GM20431 (cell line): ENCODE data around the gene LMCD1.

Source experiments
- in situ Hi-C: fragments of 300-500 bp; cut with MseI, MboI; formaldehyde crosslinking; loops from one replicate; pipeline ENCODE4 v1.15.0; 2020; ENCODE audit warnings: low sequenced_read_pairs; ENCODE audit not compliant: unreplicated experiment

LMCD1 gene

DNA sequence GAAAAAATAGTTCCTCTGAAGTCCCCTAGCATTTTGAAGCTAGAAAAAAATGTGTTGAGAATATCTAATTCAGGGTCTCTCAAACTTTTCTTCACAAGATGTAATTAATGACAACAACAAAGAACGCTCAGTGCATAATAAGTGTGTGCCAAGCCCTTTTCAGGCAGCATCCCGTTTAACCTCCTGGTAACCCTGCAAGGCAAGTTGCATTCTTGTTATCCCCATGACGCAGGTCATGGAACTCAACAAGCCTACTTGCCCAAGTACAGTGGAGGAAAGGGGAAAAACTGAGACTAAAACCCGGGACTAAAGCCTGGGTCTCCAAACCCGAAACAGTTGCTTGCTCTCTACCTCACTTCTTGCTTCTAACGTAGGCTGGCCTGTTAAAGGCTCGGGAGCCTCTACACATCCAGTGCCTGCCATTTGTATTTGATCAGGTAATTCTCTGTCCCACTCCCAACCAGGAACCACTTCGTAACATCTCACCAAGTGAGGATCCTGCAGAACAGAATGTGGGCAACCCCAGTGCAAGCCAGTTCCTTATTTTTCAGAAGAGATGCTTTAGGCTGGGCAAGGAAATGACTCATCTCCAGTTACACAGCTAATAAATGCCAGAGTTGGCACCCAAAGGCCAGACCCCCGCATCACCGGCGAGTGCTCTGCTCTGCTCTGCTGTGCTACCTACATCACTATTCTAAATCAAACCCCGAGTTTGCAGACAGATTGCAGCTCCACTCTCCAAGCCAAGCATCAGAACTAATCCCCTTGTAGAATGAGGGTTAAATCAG lies 28.3 kb downstream of the LMCD1 start:
- in situ Hi-C loops: no loop called here

DNA sequence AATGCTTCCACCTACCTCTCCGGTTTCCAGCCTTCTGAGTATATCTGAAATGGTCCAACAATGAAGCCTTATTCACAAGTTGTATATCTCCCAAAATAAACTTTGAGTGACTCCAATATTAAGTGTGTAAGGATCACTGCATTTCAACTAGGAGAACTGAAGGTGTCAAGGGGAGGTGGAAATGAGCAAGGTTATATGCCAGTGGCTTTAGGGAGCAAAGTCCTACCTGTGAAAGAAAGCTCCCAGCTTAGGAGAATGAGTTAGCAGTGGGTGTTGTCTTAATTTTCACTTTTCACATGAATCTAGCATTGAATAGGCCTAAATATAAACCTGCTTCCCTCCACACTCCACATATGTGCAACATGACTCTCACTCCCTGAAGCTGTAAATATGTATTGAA lies 29.0 kb downstream of the LMCD1 start:
- in situ Hi-C loops: no loop called here

DNA sequence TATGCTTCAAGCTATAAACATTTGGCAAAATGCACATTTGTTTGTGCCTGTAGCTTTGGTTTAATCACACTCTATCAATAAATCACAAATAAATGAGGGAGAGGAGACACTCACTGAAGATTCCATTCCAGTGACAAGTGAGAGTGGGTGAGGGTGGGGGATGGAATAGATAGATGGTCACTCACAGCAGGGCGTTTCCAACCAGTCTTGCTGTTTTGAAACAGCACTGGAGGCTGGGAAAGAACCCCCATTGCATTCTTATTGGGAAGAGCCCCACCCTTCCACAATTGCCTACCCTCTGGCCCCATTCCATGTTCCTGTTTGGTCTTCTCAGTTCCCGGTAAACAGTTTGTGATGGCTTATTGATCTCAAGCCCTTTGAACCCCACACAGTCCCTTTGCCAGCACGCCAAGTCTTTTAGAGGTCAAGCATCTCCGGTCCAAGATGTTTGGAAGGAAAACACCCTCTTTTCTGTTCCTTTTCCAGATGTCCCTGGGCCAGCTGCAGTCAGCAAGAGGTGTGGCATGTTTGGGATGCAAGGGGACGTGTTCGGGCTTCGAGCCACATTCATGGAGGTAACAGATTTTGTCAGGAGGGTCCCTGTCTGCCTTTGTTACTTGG lies 30.7 kb downstream of the LMCD1 start:
- in situ Hi-C loops: no loop called here

DNA sequence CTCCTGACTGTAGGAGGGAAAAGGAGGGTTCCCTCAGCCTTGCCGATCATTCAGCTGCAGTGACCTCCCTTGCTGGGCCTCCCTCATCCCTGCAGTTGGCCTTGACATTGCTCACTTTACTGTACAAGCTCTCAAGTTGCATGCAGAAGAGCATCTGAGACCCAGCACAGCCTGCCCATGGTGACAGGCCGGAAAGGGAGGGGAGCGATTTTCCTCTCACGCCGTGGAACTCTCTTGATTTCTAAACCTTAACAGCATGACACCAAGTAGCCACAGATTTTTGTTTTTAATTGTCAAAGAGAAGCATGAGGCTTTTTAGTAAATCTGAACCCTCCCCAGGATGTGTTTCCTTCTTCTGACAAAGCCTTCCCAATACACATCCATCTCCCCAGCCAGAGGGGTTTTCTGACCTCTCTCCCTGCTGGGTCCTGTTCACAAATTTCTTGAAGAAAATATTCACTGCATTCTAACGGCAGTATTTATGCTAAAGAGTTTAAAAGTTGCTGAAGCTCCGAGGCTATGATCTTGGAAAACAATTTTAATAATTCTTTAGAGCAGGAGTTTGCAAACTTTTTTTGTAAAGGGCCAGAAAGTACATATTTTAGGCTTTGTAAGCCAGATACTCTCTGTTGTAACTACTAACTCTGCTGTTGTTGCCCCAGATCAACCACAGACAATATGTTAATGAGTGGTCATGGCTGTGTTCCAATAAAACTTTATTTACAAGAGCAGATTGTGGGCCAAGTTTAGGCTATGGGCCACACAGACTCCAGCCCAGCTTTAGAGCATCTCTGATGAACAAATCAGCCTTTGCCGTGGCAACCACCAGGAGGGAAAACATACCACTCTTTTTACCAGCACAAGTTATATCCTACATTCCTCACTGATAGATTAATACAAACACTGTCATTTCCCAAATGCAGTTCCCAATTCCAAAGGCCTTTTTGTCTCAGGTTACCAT lies 34.8 kb downstream of the LMCD1 start:
- in situ Hi-C loops: no loop called here

DNA sequence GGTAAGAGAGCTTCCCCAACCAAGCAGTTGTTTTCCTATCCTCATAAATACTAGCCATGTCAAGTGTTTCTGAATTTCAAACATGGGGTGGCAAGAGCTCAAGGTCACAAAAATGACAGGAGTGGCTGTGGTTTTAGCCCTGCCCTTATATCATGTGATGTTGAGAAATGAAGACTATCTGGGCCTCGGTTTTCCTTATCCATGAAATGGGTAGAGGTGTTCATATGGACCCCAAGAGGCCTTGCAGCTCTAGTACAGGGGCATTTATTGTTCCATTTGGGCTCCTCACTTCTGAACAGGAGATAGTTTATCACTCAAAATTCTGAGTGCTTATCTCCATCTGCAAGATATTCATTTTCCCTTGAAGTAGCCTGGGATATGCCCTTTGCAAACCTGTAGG lies 35.8 kb downstream of the LMCD1 start:
- in situ Hi-C loops: no loop called here

DNA sequence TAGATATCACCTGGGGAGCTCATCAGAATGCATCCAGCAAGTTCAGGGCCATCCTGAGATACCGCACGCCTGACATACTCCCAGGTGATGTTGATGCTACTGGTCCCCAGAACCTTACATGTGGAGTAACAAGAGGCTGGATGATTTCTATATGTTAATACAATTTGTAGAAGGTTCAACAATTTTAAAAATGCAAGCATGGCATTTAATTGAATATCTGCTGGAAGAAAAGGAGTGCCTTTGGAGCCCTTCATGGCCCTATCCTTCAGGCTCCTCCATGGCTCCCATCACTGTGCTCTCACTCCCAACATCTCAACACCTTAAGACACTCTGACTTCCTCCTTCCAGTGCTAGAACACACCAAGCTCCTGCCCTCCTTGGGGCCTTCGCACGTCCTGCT lies 36.6 kb downstream of the LMCD1 start:
- in situ Hi-C loops: no loop called here

DNA sequence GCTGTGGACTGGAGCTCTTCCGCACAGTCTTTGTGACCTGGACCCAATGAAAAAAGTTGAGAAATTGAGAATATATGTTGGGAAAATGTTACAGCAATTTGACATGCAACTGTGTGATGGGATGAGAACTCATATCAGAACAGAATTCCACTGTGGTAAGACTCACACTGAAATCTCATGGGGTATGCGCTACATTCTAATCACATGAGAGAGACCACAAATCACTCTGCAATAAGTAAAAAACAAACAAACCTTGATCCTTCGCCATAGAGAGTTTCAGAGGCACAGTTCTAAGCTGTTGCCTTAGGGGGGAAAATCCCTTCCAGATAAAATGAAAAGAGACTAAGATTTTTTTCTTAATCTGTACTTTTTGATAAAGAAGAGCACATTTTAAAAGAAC lies 37.3 kb downstream of the LMCD1 start:
- in situ Hi-C loops: no loop called here

DNA sequence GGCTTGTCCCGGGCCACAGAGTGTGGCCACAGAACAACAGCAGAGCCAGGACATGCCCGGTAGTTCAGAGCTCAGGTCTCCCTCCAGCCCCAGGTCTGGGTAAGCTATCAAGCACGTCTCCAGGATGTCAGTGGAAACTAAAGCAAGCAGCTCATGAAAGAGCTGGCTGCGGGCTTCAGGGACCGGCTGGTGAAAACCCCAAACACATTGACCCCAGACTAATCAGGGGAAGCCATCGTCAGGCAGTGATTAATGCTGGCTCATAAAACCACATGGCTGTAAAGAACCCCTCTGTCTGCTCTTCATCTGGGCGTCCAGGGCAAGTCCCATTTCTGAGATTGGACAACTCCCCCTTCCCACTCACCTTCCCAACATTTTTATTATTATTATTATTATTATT lies 37.8 kb downstream of the LMCD1 start:
- in situ Hi-C loops: no loop called here

DNA sequence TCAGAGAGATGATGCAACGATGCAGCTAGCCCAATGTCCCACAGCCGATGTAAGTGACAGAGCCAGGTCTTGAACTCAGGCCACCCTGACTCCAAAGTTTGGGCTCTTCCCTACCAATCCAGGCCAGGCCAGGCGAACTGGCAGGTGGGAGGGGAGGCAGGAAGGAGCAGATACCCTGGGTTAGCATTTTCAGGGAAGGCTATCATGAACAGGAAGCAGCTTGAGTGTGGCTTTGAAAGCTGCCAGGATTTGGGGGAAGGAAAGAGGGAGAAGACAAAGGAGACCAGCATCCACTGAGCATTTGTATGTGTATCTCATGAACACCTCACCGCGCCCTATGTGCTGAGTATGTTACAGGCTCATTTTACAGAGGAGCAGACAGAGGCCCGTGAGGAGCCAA lies 38.8 kb downstream of the LMCD1 start:
- in situ Hi-C loops: no loop called here

DNA sequence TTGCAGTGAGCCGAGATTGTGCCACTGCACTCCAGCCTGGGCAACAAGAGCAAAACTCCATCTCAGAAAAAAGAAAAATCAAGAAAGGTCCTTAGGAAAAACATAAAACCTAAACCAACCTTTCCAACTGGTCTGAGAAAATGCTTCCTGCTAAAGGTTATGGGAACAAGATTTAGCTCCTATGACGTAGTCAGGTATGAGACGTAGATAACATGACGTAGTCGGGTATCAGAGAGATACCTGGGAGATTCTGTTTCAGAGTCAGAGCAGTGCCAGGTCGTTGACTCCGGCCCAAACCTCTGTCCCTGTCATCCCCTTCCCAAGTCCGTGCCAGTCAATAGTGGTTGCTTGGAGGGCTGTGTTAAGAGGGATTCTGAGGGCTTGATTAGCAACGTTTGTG lies 39.9 kb downstream of the LMCD1 start:
- in situ Hi-C loops: no loop called here

DNA sequence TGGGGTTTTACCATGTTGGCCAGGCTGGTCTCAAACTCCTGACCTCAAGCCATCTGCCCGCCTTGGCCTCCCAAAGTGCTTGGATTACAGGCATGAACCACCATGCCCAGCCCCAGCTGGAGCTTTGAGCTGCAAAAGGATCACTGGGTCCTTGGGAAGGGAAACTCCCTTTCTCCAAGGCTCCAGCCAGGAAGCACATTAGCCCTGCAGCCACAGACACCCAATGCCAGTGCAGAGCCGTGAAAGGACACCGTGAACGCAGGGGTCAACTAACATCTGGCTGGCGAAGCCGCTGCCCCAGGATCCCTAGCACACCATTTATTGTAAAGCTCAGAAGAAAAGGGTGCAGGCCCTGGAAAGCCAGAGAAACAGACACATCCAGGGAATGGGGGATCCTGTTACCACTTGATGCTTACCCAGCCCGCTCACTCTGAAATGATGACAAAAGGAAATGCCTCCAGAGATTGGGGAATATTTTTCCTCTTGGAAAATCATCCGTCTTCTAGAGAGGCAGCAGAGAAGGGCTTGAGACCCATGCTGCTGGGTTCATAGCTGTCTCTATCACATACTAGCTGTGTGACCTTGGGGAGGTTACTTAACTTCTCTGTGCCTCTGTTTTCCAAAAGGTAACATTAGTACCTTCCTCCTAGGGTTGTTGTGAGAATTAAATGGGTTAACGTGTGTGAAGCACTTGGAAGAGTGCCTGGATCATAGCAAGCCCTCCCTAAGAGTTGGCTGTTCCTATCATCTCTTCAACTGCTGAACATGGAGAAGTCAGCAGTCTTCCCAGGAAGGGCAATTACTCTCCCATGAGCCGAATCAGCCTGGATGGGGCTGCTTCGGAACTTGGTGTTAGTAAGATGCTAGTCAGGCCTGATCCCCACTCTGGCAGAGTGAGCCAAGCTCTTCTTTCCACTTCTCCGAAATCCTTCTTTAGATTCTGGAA lies 40.8 kb downstream of the LMCD1 start:
- in situ Hi-C loops: no loop called here

DNA sequence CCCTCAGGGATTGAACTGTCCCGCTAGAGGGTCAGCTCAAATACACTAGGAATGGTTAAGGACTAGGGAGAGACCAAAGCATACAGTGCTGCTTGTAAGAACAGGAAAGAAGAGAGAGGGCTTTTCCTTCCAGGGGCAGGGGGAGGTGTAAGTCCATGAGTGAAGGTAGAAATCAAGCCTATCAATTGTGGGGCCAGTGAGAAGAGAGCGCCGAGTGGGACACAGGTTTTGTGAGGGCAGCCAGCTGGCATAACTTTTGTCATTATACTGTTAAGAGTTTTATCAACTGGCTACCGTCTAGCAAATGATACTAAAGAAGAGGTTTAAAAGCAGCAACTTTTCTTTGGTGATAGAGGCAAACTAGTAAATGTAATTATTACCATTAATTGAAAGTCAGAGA lies 45.0 kb downstream of the LMCD1 start:
- in situ Hi-C loops: no loop called here

DNA sequence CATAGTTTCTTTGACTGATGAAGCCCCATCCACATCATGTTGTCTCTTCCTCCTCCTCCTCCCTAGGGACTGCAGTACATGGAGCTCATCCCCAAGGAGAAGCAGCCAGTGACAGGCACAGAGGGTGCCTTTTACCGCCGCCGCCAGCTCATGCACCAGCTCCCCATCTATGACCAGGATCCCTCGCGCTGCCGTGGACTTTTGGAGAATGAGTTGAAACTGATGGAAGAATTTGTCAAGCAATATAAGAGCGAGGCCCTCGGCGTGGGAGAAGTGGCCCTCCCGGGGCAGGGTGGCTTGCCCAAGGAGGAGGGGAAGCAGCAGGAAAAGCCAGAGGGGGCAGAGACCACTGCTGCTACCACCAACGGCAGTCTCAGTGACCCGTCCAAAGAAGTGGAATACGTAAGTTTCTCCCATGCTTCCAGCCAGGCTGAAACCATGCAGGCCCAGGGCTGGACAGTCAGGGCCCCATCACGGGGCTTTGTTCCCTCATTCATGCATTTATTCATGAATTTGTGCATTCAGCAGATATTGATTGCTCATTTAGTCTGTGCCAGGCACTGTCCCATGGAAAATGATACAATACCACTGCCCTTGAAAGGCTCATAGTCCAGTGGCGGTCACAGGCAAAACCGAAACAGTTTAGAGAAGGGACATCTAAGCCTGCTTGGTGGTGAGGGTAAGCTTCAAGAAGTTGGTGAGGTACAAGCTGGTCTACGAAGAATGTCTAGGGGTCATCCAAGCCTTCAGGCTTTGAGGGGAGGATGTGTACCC lies 47.1 kb downstream of the LMCD1 start:
- in situ Hi-C loops: no loop called here

DNA sequence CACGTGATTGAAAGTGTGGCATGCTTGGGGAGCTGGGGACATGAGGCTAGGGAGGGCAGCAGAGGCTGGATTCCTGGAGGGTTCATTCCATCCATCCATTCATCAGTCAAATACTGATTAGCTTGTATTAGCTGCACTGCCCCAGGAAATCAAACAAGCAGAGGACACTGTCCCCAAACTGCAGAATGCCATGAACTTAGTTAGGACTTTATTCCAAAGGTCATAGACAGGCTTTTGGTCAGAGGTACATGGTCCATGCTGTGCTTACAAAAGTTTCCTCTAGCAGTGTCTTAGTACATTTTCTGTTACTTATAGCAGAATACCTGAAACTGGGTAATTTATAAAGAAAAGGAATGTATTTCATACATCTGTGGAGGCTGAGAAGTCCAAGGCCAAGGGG lies 47.7 kb downstream of the LMCD1 start:
- in situ Hi-C loops: no loop called here

DNA sequence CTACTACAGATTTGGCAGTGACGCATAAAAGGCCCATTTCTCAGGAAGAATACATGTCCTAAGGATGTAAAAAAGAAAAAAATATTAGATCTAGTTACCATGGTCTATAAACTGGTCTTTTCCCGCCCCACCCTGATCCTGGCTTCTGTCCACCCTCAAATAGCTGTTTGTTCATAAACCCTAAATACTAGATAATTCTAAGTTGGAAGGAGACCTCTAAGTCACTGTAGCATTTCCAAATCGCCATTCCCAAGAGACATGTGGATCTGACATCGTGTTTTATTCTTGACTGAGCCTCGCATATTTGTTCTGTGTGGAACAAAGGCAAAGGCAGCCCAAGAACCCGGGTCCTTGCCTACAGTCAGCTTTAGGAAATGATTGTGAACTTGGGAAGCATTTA lies 49.0 kb downstream of the LMCD1 start:
- in situ Hi-C loops: no loop called here

DNA sequence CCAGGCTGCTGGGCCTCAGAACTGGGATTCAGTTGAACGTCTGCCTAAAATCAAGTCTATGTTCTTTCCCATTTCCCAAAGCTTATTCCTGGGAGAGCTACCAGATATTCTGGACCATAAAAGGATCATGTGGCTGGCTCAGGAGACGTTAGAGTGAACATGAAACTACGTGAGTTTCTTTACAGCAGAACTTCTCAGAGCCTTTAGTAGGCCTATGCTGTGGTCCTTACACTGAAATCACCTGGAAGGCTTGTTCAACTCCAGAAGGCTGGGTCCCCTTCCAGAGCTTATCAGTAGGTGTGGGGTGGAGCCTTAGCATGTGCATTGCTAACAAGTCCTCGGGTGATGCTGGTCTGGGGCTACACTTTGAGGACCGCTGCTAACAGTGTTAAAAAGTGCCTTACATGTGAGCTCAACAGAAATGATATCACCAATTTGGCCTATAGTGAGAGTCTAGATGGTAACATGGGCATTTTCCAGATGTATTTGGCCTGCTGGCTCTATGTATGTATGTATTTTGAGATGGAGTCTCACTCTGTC lies 50.7 kb downstream of the LMCD1 start:
- in situ Hi-C loops: no loop called here

DNA sequence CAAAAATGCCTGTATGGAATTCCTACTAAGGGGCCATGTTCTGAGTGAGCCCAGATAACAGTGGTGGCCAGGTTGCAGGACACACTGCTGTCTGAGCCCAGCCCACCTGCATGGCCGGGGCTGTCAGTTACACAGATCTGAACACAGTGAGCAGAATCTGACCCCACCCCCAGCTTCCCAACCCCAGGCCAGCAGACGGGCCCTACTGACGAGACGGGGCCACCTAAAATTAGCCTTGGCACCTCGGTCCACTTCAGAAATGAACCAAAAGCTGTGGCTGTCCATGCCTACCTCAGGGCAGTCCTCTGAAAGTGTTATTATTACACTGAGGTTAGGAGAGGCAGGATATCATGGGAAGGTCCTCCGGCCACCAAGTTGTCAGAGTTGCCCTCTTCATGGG lies 51.8 kb downstream of the LMCD1 start:
- in situ Hi-C loops: no loop called here

DNA sequence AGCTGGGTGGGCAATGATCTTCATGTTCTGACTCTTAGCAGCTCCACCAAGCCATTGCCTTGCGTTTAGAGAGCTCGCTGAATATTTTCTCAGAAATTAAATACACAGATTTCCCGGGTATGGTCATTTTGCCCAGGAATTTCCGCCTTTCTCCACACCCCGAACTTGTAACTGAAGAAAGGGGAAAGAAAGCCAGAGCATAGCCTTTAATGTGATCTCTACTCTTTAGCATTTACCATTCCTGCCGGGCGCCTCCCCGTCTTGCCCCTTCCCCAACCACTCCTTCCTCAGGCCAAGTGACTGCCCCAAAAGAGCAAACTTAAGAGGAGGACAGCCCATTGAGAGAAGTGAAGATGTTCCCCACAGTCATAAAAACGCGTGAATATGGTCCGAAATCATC lies 53.1 kb downstream of the LMCD1 start:
- in situ Hi-C loops: no loop called here

DNA sequence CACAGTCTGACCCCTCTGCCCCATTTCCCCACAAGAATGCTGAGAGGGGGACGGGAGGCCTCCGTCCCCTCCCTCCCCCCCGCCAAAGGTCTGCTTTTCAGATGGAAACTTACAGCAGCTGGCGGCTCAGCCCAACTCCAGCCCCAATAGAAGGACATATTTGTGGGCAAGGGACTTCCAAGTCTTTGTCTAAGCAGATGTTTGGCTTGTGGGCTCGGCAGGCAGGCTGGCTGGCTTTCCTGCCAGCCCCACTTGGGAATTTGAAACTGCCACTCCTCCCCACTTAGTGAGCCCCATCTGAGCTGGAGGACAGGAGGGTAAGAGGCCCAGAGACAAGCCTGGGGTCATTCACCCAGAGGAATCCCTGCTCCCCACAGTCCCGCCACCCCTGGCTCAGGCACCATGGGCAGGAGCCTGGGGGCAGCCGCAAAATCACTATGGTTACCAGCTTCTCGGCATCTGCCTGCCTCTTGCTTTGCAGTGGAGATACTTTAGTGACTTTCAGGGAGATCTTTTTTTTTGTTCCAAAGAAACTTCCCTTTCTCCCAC lies 53.6 kb downstream of the LMCD1 start:
- in situ Hi-C loops: no loop called here
